ENCODE measurements around the gene WDFY4.

WDFY4 gene

DNA sequence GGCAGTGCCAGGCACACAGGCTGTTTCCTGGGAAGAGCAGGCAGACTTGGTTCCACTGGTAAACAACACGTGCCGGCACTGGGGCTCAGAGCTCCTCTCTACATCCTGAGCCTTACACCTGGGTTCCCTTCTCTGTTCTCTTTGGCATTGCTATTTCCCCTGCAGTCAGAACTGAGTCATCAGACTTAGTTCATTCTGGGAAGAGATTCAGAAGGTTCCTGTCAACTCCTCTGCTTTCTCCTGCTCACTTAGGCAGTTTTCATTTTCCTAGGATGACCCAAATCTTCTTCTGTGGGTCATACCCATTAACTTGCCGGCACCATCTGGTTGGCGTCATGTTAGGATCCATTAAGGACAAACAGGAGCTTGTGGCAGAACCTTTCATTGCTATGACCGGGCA, 288.4 kb downstream of the WDFY4 start:
- no peaks in the 10 kb centered on the region for H3K9me3 Mint-ChIP-seq
- H3K27ac Mint-ChIP-seq (ENCODE audit: low read depth), result no peak overlapping the region
- H3K27me3 Mint-ChIP-seq, result peaks cover 8% of the 10 kb centered on the region
- ATAC-seq (replicated peaks; ENCODE audit: extremely low read depth, poor library complexity, severe bottlenecking) (no peak), DNase-seq (ENCODE audit: low spot score in 2 of 2) (no peak)
- H3K4me1 Mint-ChIP-seq, result no peaks in the 10 kb centered on the region
- peaks cover 1% of the 10 kb centered on the region for H3K36me3 Mint-ChIP-seq (ENCODE audit: insufficient read depth)
- H3K4me3 Mint-ChIP-seq, result no peak overlapping the region

DNA sequence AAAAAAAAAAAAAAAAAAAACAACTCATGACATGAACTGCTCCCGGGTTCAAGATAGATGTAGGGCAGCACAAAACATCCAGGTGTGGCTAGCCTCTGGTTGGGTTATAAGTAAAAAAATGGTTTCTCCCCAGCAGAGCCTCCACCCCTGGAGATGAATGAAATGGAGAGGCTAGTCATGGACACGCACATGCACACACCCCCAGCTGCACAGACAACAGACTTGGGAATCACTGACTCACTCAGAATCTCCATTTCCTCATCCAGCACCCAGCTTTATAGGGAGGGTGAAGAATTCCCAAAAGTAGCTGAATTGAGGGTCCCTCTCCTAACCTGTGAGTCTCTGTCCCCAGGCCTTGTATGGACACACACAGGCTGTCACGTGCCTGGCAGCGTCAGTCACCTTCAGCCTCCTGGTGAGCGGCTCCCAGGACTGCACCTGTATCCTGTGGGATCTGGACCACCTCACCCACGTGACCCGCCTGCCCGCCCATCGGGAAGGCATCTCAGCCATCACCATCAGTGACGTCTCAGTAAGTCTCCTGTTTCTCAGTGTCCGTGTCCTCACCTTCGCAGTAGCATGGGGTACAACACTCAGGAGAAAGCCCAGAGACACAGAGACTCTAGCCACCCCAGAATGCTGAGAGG, 290.0 kb downstream of the WDFY4 start:
- no peak overlapping the region for H3K27ac Mint-ChIP-seq (ENCODE audit: low read depth)
- H3K36me3 Mint-ChIP-seq (ENCODE audit: insufficient read depth), result peaks cover 1% of the 10 kb centered on the region

DNA sequence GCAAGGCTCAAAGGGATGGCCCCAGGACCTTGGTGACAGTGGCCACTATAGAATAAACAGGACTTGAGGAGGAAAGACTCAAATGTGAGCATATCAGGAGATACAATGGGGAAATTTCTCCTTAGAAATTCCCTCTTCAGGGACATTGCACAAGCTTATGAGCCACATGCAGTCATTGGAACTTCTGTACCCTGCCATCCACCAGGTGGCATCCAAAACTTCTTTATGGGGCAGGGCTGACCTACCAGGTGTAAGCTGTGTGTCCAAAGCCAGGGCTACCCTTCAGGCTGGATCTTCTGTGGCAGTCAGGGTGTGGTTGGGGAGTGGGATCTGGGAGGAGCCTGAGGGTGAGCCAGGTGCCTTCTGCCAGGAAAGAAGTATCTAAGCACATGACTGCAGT, 291.5 kb downstream of the WDFY4 start:
- Mint-ChIP-seq H3K4me1 (no peaks in the 10 kb centered on the region), H3K4me3 (no peak overlapping the region), H3K9me3 (no peaks in the 10 kb centered on the region), H3K36me3 (ENCODE audit: insufficient read depth) (peaks cover 1% of the 10 kb centered on the region), H3K27ac (ENCODE audit: low read depth) (no peak overlapping the region), H3K27me3 (peaks cover 8% of the 10 kb centered on the region)
- no peak for ATAC-seq (replicated peaks; ENCODE audit: extremely low read depth, poor library complexity, severe bottlenecking)
- no peak for DNase-seq (ENCODE audit: low spot score in 2 of 2)

More for the DNA sequence above, 290.0 kb downstream of the WDFY4 start:
- Mint-ChIP-seq H3K4me1 (no peaks in the 10 kb centered on the region), H3K27me3 (peaks cover 8% of the 10 kb centered on the region), H3K4me3 (no peak overlapping the region), H3K9me3 (no peaks in the 10 kb centered on the region)
- ATAC-seq (replicated peaks; ENCODE audit: extremely low read depth, poor library complexity, severe bottlenecking) (no peak), DNase-seq (ENCODE audit: low spot score in 2 of 2) (no peak)

DNA sequence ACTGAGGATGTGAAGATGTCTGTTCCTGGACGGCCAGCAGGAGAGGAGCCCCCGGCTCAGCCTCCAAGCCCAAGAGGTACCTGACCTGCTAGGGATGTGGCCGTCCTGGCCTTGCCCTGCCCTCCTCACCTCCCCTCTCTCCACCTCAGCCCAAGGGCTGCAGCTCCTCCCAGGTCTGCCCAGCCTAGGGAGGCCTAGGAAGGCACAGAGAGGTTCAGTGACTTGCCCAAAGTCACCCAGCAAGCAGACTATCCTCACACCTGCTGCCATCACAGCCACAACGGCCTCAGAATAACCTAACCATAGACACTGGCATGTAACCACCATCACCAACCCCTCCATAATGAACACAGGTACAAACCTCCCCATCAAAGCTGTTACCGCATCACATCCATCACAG, 293.6 kb downstream of the WDFY4 start:
- Mint-ChIP-seq H3K27ac (ENCODE audit: low read depth) (no peak overlapping the region), H3K36me3 (ENCODE audit: insufficient read depth) (peaks cover 4% of the 10 kb centered on the region), H3K9me3 (no peaks in the 10 kb centered on the region), H3K4me1 (no peaks in the 10 kb centered on the region), H3K4me3 (no peak overlapping the region), H3K27me3 (no peaks in the 10 kb centered on the region)
- DNase-seq (ENCODE audit: low spot score in 2 of 2), result no peak
- no peak for ATAC-seq (replicated peaks; ENCODE audit: extremely low read depth, poor library complexity, severe bottlenecking)

DNA sequence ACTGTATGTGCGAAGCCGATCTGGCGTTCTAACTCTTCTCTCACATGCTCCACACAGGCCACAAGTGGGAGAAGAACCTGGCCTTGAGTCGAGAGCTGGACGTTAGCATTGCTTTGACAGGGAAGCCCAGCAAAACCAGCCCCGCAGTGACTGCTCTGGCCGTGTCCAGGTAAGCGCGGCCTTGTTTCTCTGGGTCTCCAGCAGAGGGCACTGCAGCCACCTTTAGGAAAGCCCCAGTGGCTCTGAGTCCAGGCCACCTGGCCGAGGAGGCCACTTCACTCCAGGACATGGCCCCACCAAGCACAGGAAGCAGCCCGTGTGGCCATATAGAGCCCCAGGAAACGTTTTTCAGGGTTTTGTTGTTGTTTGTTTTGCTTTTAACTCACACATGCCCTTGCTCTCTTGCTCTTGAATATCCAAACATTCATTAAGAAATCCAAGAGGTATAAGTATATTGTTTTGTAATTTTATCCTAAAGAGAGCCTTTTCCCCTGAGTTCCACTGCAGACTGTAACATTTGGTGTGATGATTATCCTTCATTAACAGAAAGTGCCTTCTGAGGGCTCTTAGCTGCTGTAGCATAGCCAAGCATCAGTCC, 296.7 kb downstream of the WDFY4 start:
- no peaks in the 10 kb centered on the region for H3K9me3 Mint-ChIP-seq
- H3K4me1 Mint-ChIP-seq, result no peaks in the 10 kb centered on the region
- ATAC-seq (replicated peaks; ENCODE audit: extremely low read depth, poor library complexity, severe bottlenecking) (no peak), DNase-seq (ENCODE audit: low spot score in 2 of 2) (no peak)
- peaks cover 4% of the 10 kb centered on the region for H3K36me3 Mint-ChIP-seq (ENCODE audit: insufficient read depth)
- H3K27ac Mint-ChIP-seq (ENCODE audit: low read depth), result no peak overlapping the region
- H3K4me3 Mint-ChIP-seq, result no peak overlapping the region
- no peaks in the 10 kb centered on the region for H3K27me3 Mint-ChIP-seq

DNA sequence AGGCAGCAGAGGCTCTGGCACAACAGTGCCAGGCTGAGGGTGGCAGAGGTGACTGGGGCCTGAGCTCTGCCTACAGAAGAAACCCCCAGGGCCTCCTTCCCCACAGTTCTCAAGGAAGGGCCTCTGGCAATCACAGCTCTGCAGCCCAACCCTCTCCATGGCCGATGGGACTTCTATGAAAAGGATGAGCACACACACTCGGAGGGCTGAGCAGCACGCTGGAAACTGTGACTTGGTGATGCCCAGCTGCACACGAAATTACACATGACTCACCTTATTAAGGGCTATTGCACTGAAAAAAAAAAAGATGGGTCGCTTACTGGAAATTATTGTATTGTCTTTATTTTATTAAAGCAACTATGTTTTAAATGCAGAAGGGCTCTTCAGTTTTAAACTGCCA, 297.9 kb downstream of the WDFY4 start:
- DNase-seq (ENCODE audit: low spot score in 2 of 2) (no peak), ATAC-seq (replicated peaks; ENCODE audit: extremely low read depth, poor library complexity, severe bottlenecking) (no peak)
- H3K4me1 Mint-ChIP-seq, result no peaks in the 10 kb centered on the region
- no peak overlapping the region for H3K27ac Mint-ChIP-seq (ENCODE audit: low read depth)
- H3K9me3 Mint-ChIP-seq, result no peaks in the 10 kb centered on the region
- H3K4me3 Mint-ChIP-seq, result no peak overlapping the region
- peaks cover 4% of the 10 kb centered on the region for H3K36me3 Mint-ChIP-seq (ENCODE audit: insufficient read depth)
- H3K27me3 Mint-ChIP-seq, result no peaks in the 10 kb centered on the region

DNA sequence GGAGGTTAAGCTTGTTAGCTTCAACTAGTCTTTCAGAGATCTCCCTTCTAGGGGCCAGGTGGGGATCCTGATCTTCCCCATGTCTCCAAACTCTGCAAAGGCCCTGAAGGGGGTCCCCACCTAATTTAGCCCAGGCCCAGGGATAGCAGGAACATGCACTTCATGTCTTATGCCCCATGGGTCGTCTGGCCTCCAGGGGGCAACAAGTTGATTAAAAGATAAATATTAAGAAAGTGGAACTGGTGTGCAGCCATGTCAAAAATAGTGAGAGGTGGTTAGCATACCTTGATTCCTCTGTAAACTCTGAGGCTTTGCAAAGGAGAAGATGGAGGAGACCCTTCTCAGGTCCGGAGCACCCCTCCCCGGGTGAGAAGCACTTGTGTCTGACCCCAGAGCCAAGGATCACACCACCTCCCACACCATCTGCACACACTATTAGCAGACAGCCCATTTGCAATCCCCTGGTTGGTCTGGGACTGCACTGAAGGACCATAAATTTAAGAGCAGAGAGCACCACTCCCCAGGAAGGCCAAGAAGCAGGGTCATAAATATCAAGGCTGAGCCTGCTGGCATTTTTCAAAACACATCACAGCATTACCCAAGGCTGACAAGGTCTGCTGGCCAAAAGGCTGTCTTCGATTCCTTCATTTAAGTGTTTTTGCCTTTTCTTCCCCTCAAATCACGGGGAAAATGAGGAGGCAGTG, 299.1 kb downstream of the WDFY4 start:
- Mint-ChIP-seq H3K27ac (ENCODE audit: low read depth) (no peak overlapping the region), H3K4me3 (no peak overlapping the region), H3K36me3 (ENCODE audit: insufficient read depth) (peaks cover 4% of the 10 kb centered on the region), H3K4me1 (no peaks in the 10 kb centered on the region), H3K27me3 (no peaks in the 10 kb centered on the region), H3K9me3 (no peaks in the 10 kb centered on the region)
- ATAC-seq (replicated peaks; ENCODE audit: extremely low read depth, poor library complexity, severe bottlenecking) (no peak), DNase-seq (ENCODE audit: low spot score in 2 of 2) (no peak)

DNA sequence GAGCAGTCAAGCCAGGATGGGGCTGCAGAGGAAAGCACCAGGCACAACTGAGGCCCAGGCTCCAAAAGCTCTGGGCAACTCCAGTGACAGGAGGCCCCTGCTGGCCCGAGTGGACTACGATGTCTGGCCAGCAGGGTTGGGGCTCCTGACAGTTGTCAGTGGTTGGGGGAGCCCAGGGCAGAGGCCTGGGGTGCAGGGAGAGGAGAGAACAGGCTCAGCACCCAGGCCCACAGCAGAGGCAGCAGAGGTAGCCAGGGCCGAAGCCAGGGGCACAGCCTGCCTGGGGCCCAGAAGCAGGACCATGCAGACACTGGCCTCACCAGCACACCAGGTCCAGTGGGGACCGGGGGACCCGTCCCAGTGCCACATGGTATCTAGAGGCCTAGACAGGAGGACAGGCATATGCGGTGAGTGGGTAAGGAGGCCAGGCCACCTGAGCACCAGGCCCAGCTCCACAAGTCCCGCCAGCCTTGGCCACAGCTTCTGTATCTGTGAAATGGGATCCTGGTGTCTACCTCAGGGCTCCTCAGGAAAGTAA, 301.0 kb downstream of the WDFY4 start:
- Mint-ChIP-seq H3K27me3 (no peaks in the 10 kb centered on the region), H3K36me3 (ENCODE audit: insufficient read depth) (peaks cover 4% of the 10 kb centered on the region), H3K9me3 (no peaks in the 10 kb centered on the region), H3K4me3 (no peak overlapping the region), H3K4me1 (no peaks in the 10 kb centered on the region), H3K27ac (ENCODE audit: low read depth) (no peak overlapping the region)
- ATAC-seq (replicated peaks; ENCODE audit: extremely low read depth, poor library complexity, severe bottlenecking), result no peak
- no peak for DNase-seq (ENCODE audit: low spot score in 2 of 2)

DNA sequence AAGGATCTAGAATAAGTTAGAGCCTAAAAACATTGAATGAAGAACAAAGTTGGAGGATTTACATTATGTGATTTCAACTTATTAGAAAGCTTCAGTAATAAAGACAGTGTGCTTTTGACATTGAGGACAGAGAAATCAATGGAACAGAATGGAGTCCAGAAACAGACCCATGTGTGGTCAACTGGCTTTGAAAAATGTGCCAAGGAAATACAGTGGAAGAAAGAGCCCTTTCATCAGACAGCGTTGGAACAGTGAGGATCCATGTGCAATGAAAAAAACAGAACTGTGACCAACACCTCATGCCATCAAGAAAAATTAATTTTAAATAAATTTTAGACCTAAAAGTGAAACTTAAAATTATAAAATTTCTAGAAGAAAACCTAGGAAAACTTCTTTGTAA, 305.6 kb downstream of the WDFY4 start:
- H3K4me1 Mint-ChIP-seq, result no peaks in the 10 kb centered on the region
- ATAC-seq (replicated peaks; ENCODE audit: extremely low read depth, poor library complexity, severe bottlenecking) (no peak), DNase-seq (ENCODE audit: low spot score in 2 of 2) (no peak)
- no peak overlapping the region for H3K4me3 Mint-ChIP-seq
- no peaks in the 10 kb centered on the region for H3K9me3 Mint-ChIP-seq
- H3K36me3 Mint-ChIP-seq (ENCODE audit: insufficient read depth), result no peaks in the 10 kb centered on the region
- no peak overlapping the region for H3K27ac Mint-ChIP-seq (ENCODE audit: low read depth)
- H3K27me3 Mint-ChIP-seq, result no peaks in the 10 kb centered on the region

DNA sequence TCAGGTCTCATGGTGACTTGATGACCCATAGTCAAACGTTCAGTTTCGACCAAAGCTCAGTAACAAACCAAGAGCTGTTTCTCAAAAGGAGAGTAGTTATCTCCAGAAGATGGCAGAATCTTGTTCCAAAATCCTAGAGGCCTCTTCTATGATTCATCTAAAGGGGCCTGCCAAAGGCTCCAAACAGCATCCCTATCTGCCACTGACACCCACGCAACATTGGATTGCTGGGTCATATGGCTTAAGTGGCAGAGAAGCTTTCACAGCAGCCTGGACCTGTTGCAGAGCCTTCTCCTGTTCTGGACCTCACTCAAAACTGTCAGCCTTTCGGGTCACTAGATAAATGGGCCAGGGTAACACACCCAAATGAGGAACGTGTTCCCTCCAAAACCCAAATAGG, 309.0 kb downstream of the WDFY4 start:
- no peaks in the 10 kb centered on the region for H3K27me3 Mint-ChIP-seq
- no peaks in the 10 kb centered on the region for H3K9me3 Mint-ChIP-seq
- no peak for ATAC-seq (replicated peaks; ENCODE audit: extremely low read depth, poor library complexity, severe bottlenecking)
- H3K27ac Mint-ChIP-seq (ENCODE audit: low read depth), result no peak overlapping the region
- H3K36me3 Mint-ChIP-seq (ENCODE audit: insufficient read depth), result no peaks in the 10 kb centered on the region
- no peaks in the 10 kb centered on the region for H3K4me1 Mint-ChIP-seq
- no peak overlapping the region for H3K4me3 Mint-ChIP-seq
- DNase-seq (ENCODE audit: low spot score in 2 of 2), result no peak

DNA sequence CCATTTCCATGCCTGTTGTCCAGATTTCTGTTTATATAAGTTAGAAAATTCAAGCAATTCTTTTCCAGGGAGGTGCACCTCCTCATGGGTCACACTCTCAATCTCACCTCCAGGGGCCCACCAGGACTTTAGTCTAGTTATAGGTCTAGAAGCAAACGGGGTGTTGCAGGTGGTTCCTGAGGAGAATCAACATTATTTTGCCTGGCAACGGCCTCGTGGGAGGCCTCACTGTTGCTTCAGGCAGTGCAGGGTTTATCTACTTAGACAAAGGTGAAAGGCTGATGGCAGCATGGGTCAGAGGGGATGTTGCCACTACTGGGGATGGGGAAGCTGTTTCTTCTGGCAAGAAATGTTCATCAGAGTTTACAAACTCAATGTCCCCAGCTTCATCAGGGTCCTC, 311.7 kb downstream of the WDFY4 start:
- DNase-seq (ENCODE audit: low spot score in 2 of 2), result no peak
- Mint-ChIP-seq H3K9me3 (no peaks in the 10 kb centered on the region), H3K4me3 (no peak overlapping the region), H3K36me3 (ENCODE audit: insufficient read depth) (no peaks in the 10 kb centered on the region), H3K27me3 (peaks cover 14% of the 10 kb centered on the region), H3K4me1 (no peaks in the 10 kb centered on the region), H3K27ac (ENCODE audit: low read depth) (no peak overlapping the region)
- no peak for ATAC-seq (replicated peaks; ENCODE audit: extremely low read depth, poor library complexity, severe bottlenecking)

DNA sequence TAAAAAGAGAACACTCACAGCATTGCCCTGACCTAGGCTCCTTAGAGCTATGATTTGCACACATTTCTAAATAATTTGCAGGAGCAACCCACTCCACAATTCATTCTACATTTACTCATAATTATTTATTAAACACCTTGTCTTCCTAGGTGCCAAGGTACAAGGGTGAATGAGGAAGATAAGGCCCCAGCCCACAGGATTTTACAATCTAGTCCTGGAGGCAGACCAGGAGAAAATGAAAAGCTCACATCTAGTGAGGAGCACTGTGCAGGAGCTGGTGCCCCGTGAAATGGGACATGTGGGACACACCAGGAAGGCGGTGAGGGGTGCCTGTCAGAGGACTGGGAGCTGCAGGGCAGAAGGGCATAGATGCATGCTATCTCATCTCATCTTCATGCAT, 314.7 kb downstream of the WDFY4 start:
- H3K4me3 Mint-ChIP-seq, result no peak overlapping the region
- H3K27me3 Mint-ChIP-seq, result peaks cover 14% of the 10 kb centered on the region
- DNase-seq (ENCODE audit: low spot score in 2 of 2), result no peak
- no peaks in the 10 kb centered on the region for H3K36me3 Mint-ChIP-seq (ENCODE audit: insufficient read depth)
- H3K27ac Mint-ChIP-seq (ENCODE audit: low read depth), result no peak overlapping the region
- no peak for ATAC-seq (replicated peaks; ENCODE audit: extremely low read depth, poor library complexity, severe bottlenecking)
- no peaks in the 10 kb centered on the region for H3K4me1 Mint-ChIP-seq
- no peaks in the 10 kb centered on the region for H3K9me3 Mint-ChIP-seq
